Astrocyte of the cerebellum (primary cell): ENCODE measurements around the gene C16orf95.

ENCODE experiments used
- DNase-seq: peaks from one replicate; pipeline ENCODE4 v3.0.0-alpha.2; 2011; ENCODE audit warnings: low read depth
- H3K4me3 ChIP-seq: 2 replicates; pipeline ENCODE4 v1.5.1; 2011; ENCODE audit warnings: mild to moderate bottlenecking, low read depth, low read length, moderate library complexity
- CTCF ChIP-seq: IDR thresholded peaks from 2 replicates; pipeline ENCODE4 v1.5.1; 2012; ENCODE audit warnings: low read length, low read depth, moderate library complexity, mild to moderate bottlenecking; ENCODE audit errors: missing control alignments
- in situ Hi-C: cut with HindIII; loops from 2 replicates; pipeline ENCODE4 v1.10.0; 2017; ENCODE audit warnings: low sequenced_read_pairs

C16orf95 gene

DNA sequence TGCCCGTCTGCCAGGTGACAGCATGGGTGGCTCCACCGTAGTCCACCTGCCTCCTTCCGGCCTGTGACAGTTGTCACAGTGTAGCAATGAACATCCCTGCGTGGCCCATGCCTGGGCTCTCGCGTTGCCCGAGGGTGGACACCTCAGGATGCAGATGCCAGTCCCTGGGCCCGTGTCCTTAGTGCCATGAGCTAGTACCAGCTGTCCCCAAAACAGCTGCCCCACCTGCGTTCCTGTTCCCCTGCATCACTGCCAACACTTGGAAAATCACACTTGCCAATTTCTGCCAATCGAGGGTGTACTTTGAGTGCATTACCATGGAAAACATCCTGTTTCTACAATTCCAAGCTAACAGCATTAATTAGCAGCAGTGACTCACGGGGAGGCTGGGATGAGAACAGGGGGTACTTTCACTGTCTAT lies 9.0 kb upstream of the C16orf95 start:
- in situ Hi-C loops = no loop called here

DNA sequence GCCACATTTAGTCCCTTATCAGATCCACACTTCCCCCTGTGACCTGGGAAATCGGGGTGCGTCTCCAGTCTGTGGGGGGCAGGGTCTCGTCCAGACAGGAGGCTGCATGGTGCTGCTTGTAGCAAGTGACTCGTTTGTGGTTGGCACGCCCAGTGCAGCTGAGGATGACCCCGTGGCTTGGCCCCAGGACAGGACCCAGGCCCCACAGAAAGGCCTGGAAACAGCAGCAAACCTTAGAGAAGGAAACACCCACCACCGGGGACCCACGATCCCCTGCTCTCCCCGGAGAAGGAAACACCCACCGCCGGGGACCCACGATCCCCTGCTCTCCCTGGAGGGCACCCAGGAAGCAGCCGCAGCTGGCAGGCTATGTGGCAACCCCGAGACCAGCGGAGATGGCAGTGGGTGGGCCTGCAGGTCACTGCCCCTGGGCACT lies 8.2 kb upstream of the C16orf95 start:
- in situ Hi-C loops = no loop called here
- DNase-seq = no peak
- TF ChIP-seq CTCF = no peak

More for the DNA sequence above, 9.0 kb upstream of the C16orf95 start:
- DNase-seq = no peak
- H3K4me3 ChIP-seq = no peak overlapping the region
- no peak for TF ChIP-seq CTCF

DNA sequence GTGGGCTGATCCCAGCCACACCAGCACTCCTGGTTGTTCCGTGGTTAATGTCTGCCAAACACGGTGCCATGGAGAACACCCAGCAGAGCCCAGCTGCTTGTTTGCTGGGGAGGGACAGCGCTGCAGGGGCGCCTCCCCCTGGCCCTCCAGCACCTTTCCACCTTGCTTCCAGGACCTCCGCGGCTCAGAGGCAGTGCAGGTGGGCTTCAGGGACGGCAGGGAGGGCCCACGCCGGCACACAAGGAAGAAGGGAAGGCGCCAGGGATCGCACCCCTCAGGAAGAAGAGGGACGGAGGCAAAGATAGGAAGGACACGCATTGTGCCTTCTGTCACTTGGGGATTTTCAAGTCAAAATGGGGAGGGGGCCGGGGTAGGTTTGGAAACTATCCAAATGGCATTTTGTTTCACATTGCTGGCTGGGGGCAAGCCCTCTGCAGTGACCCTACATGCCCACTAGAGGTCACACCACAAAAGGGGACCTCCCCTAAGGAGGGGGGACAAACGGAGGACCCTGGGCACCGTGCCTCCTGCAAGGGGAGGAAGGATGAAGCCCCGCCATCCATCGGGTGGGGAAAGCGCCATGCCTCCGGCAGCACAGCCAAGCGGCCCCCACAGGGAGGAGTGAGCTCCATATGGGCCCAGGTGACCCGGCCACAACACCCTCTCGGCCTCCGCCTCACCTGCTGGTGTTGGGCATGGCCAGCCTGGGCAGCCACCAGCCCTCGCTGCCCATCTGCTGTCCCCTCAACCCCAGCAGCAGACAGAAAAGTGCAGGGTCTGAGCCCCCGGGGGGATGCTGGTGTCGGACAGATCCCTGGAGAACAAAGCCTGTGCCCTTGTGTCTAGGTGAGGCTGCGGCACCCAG lies 7.5 kb upstream of the C16orf95 start:
- H3K4me3 ChIP-seq = no peak overlapping the region
- DNase-seq = no peak
- in situ Hi-C loops = no loop called here
- TF ChIP-seq CTCF = peak; percentile 87

More for the DNA sequence above, 8.2 kb upstream of the C16orf95 start:
- no peak overlapping the region for H3K4me3 ChIP-seq

- in situ Hi-C loops = no loop called here
- no peak for DNase-seq
- TF ChIP-seq CTCF = no peak
- no peak overlapping the region for H3K4me3 ChIP-seq
Observed at GRCh38 chr16:87323727-87324410, 6.7 kb upstream of the C16orf95 start.

DNA sequence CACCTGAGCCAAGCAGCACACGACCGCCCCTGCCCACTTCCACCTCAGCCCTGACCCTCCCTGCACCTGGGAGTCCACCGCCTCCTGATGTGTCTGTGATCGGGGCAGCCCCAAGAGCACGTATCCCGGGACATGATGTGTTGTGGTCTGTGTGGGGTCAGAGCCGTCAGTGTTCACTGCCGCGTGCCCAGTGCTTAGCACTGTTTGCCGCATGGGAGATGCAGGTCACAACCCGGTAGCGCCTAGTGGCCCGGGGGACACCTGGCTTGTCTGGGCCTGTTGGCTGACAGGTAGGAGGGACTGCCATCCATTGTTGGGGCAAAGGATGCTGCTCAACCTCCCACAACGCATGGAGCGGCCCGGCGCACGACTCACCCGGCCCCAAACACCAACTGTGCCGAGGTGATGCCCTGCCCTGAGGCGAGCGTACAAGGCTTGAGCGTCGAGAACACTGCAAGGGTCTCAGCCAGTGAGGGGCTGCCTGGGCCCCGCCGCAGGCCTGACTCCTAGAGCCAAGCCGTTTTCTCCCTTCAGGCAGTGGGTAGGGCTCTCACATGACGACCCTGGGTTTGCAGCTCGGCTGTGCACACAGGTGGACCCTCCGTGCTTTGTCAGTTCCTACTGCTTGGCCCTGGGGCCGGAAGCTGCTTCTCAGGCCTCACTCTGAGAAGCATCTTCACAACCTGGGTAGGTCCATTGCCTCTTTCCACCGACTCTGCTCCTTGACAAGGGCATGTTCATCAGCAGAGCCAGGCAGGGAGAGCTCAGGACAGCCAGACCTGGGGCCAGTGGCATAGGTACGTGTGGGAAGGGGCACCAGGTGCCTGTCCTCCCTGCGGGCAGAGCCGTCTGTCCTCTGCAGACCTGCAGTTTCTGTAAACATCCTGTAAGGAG lies 5.9 kb upstream of the C16orf95 start:
- no peak for TF ChIP-seq CTCF
- no peak for DNase-seq

GRCh38 chr16:87322360-87322759 lies 5.2 kb upstream of the C16orf95 start:
- no peak overlapping the region for H3K4me3 ChIP-seq
- in situ Hi-C loops = no loop called here
- DNase-seq = no peak
- no peak for TF ChIP-seq CTCF

More for the DNA sequence above, 5.9 kb upstream of the C16orf95 start:
- H3K4me3 ChIP-seq = no peak overlapping the region
- in situ Hi-C loops = no loop called here
